Measurements from ENCODE around the gene BRD1.

The BRD1 gene
- 195 to 211 reads per million in 2 donors for total RNA-seq

GRCh38 chr22:49827853-49828598 lies at the start of gene BRD1:
Gene BRD1, minus strand, starts transcription at chr22:49827873. Its CDS starts 3,556 bp downstream, at chr22:49824317.
- DNase-seq, result peak; percentile 40

DNA sequence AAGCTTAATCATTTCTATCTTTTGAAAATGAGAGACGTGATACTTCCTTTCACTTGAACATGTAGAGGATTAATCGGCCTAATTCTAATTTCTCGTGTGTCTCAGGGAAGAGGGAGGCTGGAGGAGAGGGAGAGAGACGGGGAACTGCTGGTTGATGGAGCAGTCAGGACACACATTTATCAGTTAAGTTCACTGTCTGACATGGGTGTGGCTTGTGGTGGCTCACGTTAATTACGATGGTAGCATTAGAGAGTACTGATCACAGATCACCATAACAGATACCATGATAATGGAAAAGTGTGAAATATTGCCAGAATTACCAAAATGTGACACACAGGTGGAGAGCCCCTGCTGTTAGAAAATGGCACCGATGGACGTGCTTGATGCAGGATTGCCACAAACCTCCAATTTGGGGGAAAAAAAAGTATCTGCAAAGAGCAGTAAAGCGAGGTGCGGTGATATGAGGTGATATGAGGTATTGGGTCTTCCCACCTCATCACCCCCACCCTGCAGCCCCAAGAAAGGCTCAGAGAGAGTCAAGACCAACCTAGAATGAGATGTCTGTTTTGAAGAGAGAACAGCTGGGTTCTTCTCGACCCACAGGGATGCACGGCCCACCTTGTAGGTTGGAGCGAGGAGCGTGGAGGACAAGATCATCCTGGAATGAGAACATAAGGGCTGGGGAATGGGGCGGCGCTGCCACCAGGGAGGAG lies 45.7 kb upstream of the BRD1 start:
- no peak for DNase-seq

- no peak for DNase-seq
Observed at GRCh38 chr22:49872347-49872746, 44.7 kb upstream of the BRD1 start.

DNA sequence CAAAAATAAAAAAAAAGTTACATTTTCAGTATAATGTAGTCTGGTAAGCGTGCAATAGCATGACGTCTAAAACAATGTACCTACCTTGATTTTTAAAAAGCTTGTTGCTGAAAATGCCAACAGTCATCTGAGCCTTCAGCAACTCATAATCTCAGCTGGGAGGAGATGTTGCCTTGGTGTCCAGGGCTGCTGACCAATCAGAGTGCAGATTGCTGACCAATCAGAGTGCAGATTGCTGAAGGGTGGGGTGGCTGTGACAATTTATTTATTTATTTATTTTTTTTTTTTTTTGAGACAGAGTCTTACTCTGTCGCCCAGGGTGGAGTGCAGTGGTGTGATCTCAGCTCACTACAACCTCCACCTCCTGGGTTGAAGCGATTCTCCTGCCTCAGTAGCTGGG lies 43.8 kb upstream of the BRD1 start:
- no peak for DNase-seq

DNA sequence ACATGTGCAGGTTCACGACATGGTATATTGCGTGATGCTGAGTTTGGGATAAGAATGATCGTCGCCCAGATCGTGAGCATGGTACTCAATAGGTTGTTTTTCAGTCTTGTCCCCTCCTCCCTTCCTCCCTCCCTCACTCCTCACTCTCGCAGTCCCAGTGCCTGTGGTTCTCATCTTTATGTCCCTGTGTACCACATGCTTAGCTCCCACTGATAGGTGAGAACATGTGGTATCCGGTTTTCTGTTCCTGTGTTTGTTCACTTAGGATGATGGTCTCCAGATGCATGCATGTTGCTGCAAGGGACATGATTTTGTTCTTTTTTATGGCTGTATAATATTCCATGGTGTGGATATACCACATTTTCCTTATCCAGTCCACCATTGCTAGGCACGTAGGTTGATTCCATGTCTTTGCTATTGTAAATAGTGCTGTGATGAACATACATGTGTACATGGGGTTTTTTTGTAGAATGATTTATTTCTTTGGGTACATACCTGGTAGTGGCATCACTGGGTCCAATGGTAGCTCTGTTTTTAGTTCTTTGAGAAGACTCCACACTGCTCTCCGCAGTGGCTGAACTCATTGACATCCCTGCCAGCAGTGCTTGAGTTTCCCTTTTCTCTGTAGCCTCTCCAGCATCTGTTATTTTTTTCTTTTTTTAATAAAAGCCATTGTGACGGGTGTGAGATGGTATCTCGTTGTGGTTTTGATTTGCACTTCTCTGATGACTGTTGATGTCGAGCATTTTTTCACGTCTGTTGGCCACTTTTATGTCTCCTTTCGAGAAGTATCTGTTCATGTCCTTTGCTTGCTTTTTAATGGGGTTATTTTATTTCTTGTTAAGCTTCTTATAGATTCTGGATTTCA lies 42.4 kb upstream of the BRD1 start:
- no peak for DNase-seq

DNA sequence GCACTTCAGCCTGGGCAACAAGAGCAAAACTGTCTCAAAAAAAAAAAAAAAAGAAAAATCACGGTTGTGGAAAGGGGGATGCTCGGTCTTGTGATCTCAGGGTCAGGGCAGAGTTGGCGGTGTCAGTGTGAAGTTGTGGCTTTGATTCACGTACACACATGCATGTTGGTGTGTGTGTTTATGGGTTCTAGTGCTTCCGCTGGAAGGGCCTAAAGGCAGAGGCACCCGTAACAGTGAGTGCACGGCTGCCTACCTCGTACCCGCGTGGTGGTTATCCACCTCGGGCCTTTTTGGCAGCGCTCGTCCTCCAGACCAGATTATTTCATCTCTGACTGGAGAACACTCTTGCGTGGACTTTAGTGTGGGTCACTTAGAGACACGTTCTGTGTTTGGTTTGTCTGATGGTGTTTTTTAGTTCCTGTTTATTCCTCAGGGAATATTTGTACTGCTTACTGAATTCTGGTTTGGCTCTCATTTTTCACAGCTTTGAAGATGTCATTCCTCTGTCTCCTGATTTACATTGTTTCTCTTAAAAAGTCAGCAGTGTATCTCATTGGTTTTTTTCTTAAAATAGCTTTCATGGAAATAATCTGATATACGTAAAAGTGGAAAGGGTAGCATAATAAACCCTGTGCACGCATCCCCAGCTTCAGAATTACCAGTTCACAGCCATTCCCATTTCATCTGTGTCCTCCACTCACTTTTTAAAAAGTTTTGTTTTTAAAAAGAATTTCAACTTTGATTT lies 41.6 kb upstream of the BRD1 start:
- no peak for DNase-seq

- no peak for DNase-seq
Observed at GRCh38 chr22:49867303-49868265, 39.9 kb upstream of the BRD1 start.

- DNase-seq, result no peak
Observed at GRCh38 chr22:49866646-49867045, 39.0 kb upstream of the BRD1 start.

DNA sequence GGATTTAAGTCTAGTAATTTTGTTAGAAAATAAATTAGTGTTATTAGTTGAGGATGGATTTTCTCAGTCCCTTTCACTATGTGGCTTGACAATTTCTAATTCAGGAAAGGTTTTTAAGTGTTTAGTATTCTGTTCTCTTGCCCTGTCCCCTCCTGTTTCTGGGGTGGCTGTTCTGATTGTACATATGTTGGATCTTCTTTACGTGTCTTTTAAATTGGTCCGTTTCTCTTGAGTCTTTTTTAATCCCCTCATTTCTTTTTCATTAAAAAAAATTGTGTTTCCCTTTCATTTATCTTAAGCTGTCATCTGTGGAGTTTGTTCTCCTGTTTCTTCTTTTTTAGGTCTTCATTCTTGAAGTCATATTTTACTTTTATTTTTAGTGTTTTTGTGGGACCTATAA lies 38.5 kb upstream of the BRD1 start:
- DNase-seq, result no peak

- no peak for DNase-seq
Observed at GRCh38 chr22:49865156-49865555, 37.5 kb upstream of the BRD1 start.

DNA sequence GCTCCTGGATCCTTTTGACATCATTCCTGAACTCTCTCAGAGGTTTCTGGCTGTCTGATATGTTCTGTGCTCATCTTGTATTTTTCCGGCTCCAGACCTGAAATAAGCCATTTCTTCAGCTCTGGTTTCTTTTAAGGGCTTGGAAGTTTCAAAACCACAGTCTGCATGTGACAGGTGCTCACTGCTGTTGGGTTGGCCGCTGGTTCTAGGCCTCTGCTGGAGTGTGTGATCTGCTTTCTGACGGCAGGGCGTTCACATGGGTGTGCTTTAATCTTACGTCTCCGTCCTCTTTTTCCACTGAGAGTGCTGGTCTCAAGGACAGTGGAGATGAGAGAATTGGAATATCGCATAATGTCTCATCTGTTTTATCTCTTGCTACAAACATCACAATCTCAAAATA lies 36.3 kb upstream of the BRD1 start:
- DNase-seq, result no peak

- DNase-seq, result no peak
Observed at GRCh38 chr22:49862496-49862776, 34.8 kb upstream of the BRD1 start.

DNA sequence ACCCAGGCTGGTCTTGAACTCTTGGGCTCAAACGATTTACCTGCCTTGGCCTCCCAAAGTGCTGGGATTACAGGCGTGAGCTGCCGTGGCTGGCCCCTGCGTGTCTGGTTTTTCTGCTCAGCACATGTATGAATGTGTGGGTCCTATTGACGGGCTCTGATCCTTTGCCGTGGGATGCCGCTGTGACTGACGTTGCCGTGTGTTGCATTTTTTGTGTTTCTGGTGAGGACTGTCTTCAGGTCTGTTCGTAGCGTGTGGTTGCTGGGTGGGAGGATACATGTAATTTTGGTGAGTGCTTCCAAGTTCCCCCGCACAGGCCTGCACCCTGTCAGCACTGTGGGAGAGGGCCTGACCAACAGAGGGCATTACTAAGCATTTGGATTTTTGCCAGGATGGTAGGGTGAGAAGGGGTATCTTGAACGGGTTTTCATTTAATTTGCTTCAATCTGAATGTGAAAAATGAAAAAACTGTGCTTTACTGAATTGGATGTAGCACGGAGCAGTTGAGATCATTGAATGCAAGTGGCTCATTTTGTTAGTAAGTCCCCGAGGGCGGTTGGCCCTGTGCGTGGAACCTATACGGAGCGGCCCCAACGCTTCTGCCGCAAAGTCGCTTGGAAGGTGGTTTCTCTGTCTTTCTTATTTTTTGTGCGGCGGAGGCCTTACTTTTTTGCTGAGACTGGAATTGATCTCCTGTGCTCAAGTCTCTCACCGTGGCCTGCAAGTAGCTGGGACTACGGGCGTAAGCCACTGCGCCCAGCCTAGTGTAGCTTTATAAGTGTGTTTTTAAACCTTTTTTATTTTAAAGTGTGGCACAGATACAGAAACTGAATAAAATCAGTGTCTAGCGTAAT lies 34.2 kb upstream of the BRD1 start:
- DNase-seq, result no peak

GRCh38 chr22:49858827-49859226 lies 31.2 kb upstream of the BRD1 start:
- no peak for DNase-seq

GRCh38 chr22:49856766-49857618 lies 29.3 kb upstream of the BRD1 start:
- DNase-seq, result no peak

- no peak for DNase-seq
Observed at GRCh38 chr22:49856343-49856742, 28.7 kb upstream of the BRD1 start.

DNA sequence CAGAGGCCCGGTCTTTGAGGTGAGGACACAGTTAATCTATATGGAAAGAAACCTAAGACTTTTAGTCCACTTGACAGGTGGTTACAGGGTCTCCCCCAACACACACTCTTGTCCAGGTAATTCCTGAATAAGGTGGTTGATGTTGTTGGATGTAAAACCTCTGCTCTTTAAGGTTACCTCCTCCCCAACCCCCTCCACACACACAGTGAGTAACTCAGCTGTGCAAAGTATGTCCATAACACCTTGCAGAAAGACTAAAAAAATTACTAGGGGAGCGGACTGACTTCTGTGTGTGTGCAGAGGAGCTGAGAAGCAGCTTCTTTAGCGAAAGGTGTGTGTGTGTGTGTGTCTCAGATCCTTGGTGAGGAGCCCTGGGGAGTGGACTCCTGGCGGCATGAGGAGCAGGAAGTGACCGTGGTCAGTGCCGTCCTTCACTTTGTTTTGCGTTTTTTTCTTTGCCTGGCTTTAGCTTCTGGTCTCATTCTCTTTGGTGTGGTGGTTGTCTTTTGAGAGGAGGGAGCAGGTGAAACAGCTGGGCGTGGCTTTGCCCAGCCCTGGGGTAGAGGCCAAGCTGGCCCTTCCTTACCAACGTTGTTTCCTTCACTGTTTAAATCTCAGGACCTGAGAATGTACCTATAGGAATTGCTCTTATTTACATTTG lies 27.7 kb upstream of the BRD1 start:
- no peak for DNase-seq

GRCh38 chr22:49853981-49854831 lies 26.5 kb upstream of the BRD1 start:
- no peak for DNase-seq

Measured in activated gamma-delta T cell (primary cell).